Measurements from ENCODE around the gene SPAG9.

SPAG9 gene

GRCh38 chr17:51006601-51007000 is 114.1 kb downstream of the SPAG9 start:
- DNase-seq (ENCODE audit: extremely low read depth in 1 of 2, low read depth in 1 of 2) = no peak

GRCh38 chr17:51005768-51006167 is 114.9 kb downstream of the SPAG9 start:
- no peak for DNase-seq (ENCODE audit: extremely low read depth in 1 of 2, low read depth in 1 of 2)

DNA sequence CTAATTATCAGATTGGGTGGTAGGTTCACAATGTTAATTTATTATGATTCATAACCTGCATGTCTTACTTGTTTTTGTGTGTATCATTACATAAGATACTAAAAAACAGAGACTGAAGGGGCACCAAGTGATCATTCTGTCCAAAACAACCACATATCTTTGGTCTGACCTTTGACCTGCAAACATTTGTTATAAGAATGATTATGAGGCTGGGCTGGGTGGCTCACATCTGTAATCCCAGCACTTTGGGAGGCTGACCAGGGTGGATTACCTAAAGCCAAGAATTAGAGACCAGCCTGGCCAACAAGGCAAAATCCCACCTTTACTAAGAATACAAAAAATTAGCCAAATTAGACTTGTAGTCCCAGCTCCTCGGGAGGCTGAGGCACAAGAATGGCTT is 116.4 kb downstream of the SPAG9 start:
- no peak for DNase-seq (ENCODE audit: extremely low read depth in 1 of 2, low read depth in 1 of 2)

GRCh38 chr17:51000835-51001638 is 119.6 kb downstream of the SPAG9 start:
- no peak for DNase-seq (ENCODE audit: extremely low read depth in 1 of 2, low read depth in 1 of 2)

GRCh38 chr17:50995668-50996067 is 125.0 kb downstream of the SPAG9 start:
- no peak for DNase-seq (ENCODE audit: extremely low read depth in 1 of 2, low read depth in 1 of 2)

DNA sequence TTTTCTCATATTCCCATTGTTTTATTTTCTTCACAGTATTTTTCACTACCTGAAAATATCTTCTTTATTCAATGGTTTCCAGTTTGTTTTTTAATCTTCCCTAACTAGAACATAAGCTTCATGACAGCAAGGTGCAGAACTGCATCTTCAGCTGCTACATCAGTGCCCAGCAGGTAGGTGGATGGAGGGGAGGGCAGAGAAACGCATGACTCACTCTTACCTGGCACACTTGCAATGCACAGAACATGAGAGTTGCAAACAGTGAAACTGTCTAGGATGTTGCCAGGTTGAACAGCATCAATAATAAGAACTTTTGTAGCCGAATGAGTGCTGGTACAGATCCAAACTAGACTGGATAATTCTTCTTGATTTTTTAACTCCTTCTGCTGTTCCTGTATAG is 127.1 kb downstream of the SPAG9 start:
- DNase-seq (ENCODE audit: extremely low read depth in 1 of 2, low read depth in 1 of 2) = no peak

DNA sequence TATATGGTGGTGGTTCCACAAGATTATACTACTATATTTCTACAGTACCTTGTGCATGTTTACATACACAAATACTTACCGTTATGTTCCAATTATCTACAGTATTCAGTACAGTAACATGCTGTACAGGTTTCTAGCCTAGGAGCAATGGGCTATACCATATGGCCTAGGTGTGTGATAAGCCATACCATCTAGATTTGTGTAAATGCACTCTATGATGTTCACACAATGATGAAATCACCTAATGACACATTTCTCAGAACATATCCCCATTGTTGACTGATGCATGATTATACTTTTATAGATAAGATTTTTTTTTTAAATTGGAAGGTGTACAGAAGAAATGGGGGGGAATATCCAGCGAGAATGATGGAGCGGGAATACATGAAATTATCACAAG is 131.5 kb downstream of the SPAG9 start:
- DNase-seq (ENCODE audit: extremely low read depth in 1 of 2, low read depth in 1 of 2) = no peak

DNA sequence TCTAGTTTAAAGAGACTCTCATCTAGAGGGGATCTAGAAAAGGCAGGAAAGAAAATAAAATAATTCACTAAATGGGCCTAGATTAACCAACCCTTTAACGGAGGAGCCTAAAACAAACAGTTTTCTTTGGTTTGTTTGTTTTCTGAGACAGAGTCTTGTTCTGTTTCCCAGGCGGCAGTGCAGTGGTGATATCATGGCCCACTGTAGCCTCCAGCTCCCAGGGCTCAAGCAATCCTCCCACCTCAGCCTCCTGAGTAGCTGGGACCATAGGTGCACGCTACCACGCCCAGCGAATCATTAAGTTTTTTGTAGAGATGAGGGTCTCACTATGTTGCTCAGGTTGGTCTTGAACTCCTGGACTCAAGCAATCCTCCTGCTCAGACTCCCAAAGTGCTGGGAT is 132.2 kb downstream of the SPAG9 start:
- DNase-seq (ENCODE audit: extremely low read depth in 1 of 2, low read depth in 1 of 2) = no peak

GRCh38 chr17:50986989-50987660 is 133.5 kb downstream of the SPAG9 start:
- DNase-seq (ENCODE audit: extremely low read depth in 1 of 2, low read depth in 1 of 2) = no peak

- no peak for DNase-seq (ENCODE audit: extremely low read depth in 1 of 2, low read depth in 1 of 2)
These were observed 139.4 kb downstream of the SPAG9 start for GRCh38 chr17:50981279-50981678.

GRCh38 chr17:50979524-50979927 is 141.1 kb downstream of the SPAG9 start:
- DNase-seq (ENCODE audit: extremely low read depth in 1 of 2, low read depth in 1 of 2) = no peak

DNA sequence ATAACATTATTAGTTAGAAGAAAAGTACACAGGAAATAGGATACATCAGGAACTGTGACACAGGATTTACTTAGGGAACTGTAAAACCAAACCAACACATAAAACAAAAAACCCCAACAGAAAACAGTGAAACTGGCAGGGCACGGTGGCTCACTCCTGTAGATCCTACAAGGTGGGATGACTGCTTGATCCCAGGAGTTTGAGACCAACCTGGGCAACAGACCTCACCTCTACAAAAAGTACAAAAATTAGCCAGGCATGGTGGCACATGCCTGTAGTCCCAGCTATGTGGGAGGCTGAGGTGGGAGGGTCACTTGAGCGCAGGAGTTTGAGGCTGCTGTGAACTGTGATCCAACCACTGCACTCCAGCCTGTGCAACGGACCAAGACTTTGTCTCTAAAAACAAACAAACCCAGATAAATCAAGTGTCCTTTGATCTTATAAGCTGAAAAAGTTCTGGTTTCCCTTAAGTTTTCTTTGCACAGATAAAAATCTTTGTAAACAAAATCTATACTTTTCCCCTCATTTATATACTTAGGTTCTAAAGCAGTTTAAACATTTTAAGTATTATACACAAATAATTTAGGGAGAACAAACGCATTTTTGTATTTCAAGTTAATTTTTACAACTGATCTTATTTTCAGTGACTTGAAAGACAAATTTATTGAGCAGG is 143.0 kb downstream of the SPAG9 start:
- no peak for DNase-seq (ENCODE audit: extremely low read depth in 1 of 2, low read depth in 1 of 2)

DNA sequence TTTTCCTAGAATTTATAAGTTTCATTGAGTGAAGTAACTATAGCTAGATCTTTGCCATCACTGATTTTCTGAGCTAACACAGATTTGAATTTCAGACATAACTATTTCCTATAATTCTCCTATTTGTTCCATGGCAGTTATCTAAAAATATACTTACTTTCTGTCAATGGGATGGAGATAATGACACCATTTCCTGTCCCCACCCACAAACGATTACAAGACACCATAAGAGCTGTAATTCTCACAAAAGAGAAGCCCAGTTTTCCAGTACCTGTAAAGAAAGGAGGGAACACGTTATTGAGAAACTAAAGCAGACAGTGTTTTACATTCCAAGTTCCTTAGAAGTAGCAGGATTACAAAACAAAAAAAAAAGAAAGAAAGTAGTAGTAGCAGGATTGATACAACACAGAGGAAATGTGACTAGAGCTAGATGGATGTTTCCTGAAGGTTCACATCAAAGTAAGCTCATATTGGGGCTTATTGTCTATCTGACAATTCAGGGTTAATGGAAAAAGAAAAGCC is 143.7 kb downstream of the SPAG9 start:
- DNase-seq (ENCODE audit: extremely low read depth in 1 of 2, low read depth in 1 of 2) = no peak

DNA sequence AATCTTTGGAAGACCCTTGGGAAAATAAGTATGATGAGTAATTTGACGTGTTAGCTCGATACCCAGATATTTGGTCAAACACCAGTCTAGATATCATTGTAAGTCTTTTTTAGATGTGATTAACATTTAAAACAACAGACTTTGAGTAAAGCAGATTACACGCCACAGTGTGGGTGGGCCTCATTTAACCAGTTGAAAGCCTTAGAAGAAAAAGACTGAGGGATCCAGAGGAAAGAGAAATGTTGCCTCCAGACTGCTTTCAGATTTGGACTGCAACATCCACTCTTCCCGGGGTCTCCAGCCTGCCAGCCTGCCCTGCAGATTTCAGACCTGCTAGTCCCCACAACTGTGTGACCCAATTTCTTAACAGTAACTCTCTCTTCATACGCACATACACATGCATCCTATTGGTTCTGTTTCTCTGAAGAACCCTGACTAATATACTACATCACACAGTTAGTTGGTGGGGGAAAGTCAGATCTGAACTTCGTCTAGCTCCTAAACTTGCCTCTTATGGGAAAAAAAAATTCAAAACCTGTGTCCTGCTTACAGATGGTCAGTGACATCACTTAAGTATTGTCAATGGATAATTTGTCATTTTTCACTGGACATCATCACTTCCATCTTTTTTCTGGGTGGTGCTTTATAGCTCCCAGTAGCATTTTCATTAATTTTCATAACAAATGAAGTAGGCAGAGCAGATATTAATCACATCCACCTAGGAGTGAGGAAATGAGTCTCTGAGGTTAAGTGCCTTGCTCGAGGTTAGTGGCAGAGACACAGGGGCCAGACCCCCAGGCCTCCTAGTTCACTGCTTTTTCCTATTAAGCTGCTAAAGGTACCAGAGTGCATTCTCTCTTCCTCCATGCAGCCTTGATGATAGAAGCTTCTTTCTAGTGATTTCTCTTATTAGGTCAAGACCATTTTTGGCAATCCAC is 146.8 kb downstream of the SPAG9 start:
- DNase-seq (ENCODE audit: extremely low read depth in 1 of 2, low read depth in 1 of 2) = no peak

DNA sequence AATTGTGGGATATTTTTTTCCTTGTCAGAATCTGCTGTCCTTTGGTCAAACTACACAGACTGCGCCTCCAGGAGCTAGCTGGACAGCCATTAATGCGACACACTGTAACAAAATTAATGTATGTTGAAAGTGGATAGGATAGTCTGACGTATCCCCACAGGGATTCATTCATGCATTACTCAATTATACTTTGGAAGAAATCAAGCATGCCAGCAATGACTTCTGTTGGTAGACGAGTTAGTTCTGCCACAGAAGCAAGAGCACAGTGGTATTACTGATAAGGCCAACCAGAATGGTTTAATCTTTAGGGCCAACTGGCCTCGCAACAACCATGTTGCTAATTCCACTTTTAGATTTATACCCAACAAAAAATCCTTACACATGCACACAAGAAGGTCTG is 148.1 kb downstream of the SPAG9 start:
- no peak for DNase-seq (ENCODE audit: extremely low read depth in 1 of 2, low read depth in 1 of 2)

DNA sequence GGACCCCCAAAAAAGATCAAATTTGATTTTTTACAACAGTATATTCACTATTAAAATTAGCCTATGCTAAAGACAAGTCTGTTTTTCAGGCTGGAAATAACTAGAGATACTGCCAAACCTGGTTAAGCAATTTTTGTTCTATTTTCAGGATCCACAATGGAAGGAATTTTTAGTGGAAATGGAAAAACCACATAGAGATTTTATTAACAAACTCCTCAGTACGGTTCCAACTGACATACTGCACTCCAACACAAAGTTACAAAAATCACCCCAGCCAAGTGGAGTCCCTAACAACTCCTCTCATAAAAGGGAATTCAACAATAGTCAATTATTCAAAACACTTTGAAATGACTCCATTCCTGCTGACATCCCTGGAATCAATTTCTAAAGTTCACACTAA is 152.9 kb downstream of the SPAG9 start:
- DNase-seq (ENCODE audit: extremely low read depth in 1 of 2, low read depth in 1 of 2) = no peak

DNA sequence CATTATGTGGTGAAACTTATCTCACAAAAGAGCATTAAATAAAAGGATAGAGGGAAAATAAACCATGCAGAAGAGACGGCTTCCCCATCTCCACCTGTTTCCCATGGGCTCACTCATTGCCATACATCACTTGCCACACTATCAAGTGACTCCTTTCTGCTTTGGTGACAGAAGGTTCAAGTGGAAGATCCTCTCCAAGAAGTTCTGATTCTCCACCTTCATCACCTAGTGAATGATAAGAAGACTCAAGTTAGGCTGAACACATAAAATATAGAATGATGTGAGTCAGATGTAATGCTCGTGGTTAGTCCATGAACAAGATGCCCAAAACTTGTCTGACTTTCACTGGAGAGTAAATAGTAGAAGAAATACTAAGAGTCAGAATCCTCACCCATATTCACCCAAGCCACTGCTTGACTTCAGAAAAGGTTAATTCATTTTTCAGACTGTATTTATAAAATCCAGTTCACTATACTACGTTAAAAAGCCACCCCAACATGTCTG is 154.5 kb downstream of the SPAG9 start:
- DNase-seq (ENCODE audit: extremely low read depth in 1 of 2, low read depth in 1 of 2) = no peak

GRCh38 chr17:50963139-50963538 is 157.5 kb downstream of the SPAG9 start:
- DNase-seq (ENCODE audit: extremely low read depth in 1 of 2, low read depth in 1 of 2) = no peak

DNA sequence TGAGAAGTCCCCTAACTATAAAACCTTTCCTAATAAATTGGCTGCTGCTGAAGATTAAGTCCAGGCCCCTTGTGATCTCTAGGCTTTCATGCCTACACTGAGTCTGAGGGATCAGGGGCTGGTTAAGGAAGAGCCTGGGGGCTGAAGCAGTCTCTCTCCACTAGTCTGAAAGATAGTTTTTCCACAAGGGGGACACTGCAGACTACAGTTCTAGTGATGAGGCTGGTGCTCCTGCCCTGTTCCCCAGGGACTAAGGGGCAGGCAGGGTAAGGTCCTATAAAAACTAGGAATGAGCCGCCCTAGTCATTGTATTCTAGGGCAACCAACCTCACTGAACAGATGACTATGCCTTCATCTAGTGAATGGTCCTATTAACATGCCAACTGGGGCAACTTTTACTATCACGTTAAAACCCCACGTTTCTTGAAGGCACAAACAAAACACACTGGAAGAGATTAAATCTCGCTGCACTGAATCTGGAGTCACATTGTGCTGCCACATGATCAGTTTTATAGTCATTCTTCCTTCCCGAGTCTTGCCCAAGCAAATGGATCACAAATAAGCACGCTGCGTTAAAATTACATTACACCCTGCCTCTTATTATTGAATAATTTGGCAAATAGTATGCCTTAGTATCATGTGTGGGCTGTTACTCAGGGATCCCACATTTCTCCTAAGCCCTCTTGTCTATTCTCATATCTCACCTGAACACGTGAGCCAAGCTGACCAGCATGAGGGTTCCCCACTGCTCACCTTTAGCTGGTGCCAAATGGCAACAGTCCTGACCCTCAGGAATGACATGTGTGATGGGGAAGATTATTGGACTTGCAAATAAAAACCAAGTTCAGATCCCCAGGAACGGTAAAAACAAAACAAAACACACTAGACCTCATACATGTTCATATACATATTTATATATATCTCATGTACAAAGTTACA is 159.1 kb downstream of the SPAG9 start:
- no peak for DNase-seq (ENCODE audit: extremely low read depth in 1 of 2, low read depth in 1 of 2)

All from activated CD8-positive, alpha-beta memory T cell treated with anti-CD3 and anti-CD28 coated beads for 1 hour (primary cell).